KBM-7 (cell line): ENCODE measurements around the gene KIAA0825.
"Not testable (repeated sequence)": the region's sequence is repeated elsewhere in the genome, so short reads cannot be mapped to it uniquely, and the experiment has no call there.

Experiments used
- DNase-seq: peaks from one replicate; pipeline ENCODE4 v3.0.0-alpha.2; 2015
- in situ Hi-C: fragments of 300-500 bp; cut with MboI; formaldehyde crosslinking; loops from 2 replicates; pipeline ENCODE4 v1.14.3; 2020; ENCODE audit warnings: low sequenced_read_pairs, low pct_unique_long_range_greater_than_20kb, mixed read lengths

Gene KIAA0825

DNA sequence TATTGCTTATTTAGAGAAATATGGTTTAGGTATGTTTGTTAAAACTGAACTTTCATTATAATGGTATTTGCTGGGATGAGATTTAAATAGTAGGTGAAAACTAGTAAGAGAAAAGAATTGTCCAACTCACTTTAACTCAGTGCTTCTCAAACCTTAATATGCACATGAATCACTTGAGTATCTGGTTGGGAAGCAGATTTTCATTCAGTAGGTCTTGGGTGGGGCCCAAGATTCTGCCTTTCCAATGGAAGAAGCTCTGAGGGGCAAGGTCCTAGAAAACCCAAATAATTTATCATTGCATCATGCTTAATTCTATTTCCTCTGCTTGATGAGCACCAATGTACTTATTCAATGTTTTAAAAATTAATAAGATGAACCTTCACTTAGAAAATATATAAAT, 262.6 kb downstream of the KIAA0825 start:
- in situ Hi-C loops = no loop called here
- DNase-seq = no peak

DNA sequence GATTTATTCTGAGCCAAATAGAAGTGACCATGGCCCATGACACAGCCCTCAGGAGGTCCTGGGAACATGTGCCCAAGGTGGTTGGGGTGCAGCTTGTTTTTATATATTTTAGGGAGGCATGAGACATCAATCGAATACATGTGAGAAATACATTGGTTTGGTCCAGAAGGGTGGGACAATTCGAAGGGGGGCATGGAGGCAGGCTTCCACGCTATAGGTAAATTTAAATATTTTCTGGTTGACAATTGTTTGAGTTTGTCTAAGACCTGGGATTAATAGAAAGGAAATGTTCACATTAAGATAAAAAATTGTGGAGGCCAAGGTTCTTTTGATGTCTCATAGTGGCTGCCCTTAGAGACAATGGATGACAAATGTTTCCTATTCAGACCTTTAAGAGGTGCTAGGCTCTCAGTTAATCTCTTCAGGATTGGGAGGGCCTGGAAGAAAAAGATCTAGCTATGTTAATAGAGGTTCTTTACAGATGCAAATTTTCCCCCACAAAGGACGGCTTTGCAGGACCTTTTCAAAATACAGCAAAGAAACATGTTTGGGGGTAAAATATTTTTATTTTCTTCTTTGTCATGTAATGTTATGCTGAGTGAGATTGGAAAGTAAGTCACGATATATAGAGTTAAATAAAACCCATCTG, 263.4 kb downstream of the KIAA0825 start:
- in situ Hi-C loops = not testable (repeated sequence)

DNA sequence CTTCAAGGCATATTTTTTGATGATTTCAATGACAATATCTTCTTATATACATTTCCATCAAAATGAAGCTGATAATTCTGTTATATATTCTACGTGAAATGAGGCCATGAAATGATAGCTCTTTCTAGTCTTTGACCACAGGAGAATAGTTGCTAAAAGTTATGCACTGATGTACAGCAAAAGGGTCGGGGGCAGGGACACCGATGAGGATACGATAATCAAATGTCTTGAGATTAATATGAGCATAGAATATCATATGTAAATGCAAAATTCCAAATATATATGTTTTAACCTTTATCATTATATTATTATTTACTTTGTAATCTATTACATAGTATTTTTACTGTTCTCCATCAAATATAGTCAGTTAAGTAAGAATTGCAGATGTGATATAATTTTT, 264.8 kb downstream of the KIAA0825 start:
- DNase-seq = no peak
- in situ Hi-C loops = no loop called here

More for the DNA sequence above, 263.4 kb downstream of the KIAA0825 start:
- not testable (repeated sequence) for DNase-seq

DNA sequence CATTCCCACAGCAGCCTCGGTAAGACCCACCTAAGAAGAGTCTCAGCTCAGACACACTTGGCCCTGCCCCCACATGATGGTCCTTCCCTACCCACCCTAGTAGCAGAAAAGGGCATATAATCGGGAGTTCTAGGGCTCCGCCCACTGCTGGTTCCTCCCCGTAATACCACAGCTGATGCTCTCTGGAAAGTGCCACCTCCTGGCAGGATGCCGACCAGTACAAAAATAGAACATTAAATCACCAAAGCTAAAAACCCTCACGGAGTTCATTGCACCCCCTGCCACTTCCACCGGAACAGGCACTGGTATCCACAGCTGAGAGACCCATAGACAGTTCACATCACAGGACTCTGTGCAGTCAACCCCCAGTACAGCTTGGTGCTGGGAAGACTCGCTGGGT, 271.3 kb downstream of the KIAA0825 start:
- in situ Hi-C loops = no loop called here
- no peak for DNase-seq

DNA sequence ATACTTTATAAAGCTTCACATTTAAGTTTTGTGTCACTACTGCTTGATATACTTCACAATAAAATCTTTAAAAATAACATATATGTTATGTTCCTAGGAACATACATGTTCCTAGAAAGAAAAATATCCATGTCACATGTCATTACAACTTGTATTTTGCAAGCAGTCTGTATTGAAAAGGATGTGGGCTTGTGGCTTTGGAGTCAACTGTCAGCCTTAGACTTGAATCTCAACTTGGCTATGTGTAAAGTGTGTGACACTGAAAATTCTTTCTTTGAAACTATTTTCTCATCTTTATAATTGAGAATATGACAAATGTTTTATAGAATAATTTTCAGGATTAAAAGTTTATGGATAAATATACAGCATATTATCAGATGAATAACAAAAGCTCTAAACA, 273.1 kb downstream of the KIAA0825 start:
- no peak for DNase-seq
- in situ Hi-C loops = no loop called here

DNA sequence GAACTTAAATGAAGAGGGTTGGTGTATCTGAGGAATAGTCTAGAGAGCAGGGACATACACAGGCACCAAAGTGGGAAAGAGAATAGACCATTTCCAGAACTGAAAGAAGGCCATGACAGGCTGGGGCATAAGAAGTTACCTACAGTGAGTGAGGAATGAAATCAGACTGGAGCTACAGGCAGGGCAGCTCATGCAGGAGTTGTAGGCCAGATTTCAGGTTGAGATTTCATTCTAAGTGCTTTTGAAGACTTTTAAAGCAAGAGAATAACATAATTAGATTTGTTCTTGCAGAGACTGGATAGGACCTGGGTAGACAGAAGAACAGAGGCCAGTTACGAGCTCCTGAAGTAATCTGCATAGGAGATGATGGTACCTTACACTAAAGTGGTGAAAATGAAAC, 280.8 kb downstream of the KIAA0825 start:
- DNase-seq = no peak
- in situ Hi-C loops = no loop called here

DNA sequence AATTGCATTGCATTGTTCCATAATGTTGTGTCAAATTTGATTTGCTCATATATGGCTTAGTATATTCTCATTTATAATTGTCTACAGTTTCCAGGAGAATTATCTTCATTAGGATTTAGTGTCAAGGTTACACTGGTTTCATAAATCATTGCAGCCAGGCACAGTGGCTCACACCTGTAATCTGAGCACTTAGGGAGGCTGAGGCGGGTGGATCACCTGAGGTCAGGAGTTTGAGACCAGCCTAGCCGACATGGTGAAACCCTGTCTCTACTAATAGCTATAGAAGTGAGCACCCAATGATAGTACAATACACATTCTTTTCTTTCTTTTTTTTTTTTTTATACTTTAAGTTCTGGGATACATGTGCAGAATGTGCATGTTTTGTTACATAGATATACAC, 282.5 kb downstream of the KIAA0825 start:
- in situ Hi-C loops = no loop called here
- no peak for DNase-seq

DNA sequence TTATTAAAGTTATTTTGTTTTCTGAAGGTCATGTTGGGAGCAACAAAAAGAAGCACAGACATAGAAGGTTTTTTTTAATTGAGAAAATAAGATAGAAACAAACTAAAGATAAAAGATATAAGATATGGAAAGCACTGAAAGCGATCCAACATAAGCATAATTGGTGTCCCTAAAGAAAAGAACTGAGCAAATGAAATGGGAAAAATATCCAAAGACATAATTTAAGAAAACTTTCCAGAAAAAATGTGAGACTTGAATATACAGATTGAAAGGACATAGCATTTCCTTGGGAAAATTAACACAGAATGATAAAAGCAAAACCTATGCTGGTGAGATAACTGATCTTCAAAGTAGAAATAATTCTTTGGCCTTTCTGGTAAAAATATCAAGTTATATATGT, 289.3 kb downstream of the KIAA0825 start:
- in situ Hi-C loops = no loop called here
- no peak for DNase-seq

DNA sequence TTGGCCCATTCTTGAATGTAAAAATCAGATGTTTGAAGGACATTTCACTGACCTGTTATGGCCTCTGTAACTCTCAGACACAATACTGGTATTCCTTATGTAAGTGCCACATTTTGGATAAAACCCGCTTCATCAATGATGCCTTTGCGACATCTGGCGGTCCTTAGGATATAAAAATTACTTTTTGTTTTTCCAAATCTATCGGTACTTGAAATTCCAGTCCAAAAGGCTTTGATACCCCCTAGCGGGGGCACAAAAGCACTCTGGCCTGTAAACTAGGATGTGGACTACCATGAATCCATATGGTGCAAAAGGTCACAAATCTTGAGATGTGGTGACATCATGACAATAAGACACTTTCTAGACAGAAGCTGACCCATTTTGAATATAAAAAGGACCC, 291.8 kb downstream of the KIAA0825 start:
- DNase-seq = no peak
- in situ Hi-C loops = no loop called here

DNA sequence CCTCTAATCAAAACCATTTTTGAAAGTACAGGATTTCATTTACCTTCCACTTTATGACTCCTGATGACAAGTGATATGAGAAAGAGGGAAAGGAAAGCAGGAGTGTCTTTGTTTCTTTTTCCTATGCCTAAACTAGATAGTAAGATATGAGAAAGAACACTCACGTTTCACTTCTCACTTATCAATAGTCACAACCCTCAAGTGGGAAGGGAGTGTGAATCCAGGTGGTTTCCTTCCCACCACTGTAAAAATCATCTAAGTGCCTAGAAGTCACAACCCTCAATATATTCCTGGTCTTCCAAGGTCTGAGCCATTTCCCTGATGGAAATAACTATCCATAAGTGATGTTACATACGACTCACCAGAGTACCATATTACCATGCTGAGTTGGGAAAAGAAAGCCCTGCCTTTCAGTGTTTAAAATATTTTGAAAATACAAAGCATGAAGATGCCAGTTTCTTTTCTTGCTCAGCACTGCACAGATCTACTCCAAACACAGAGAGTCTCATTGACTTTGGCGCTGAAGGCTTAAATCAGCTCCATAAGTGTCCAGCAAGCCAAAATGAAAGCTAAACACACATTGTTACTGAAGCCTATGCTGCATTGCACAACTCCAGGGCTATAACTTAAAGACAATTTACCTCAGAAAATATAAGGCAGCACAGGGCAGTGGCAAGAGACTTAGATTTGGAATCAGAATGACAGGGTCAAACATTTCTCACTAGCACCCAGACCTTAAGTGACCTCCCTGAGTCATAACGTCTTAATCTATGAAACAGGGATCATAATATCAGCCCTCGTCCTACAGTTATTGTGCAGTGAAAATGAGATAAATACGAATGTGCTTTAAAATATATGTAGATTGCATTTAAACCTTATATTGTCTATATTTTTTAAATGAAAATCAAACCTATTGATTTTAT, 301.2 kb downstream of the KIAA0825 start:
- in situ Hi-C loops = no loop called here
- no peak for DNase-seq

DNA sequence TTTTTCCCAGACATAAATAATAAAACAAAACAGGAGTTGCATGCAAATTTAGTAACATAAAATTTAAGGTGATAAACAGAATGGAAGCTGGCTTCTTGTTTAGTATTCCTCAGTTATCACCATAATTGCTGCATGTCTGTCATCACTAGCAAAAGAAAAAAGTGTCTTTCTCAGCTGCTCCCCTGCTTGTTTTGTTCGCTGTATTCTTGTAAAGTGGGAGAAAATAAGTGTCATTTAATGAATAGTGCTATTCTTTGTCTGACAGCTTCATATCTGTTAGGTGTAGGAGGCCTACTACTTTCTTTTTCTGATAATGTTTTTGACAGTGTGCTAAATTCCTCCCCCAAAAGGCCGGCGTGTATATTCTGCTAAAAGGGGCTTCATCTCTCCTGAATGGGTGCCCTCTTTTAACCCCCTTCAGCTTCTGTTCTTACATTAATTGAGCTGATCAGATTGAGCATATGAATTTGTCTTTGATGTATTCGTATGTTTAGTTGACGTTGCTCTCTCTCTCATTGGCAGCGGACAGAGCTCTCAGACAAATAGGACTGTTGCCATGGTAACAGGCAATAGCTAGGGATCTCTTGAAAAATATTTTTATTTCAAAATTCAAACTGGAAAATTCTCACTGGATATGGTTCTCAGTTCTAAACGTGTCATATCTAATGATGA, 303.8 kb downstream of the KIAA0825 start:
- DNase-seq = no peak
- in situ Hi-C loops = no loop called here

DNA sequence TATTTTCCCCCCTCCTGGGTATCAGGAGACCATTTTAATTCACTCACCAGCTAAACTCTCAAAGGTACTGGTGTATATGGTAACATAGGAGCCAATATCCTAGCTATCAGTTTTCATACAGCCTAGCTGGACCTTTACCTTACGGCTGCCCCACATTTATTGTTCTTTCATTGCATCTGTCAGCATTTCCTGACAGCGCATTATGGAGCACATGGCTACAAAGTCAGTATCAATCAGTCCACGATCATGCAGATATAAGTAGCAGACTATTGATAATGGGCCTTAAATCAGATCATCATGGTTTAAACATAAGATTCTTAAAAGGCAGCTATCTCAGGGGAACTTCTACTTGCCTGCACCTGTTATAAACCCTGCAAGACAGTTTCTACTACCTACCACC, 304.7 kb downstream of the KIAA0825 start:
- DNase-seq = no peak
- in situ Hi-C loops = no loop called here

DNA sequence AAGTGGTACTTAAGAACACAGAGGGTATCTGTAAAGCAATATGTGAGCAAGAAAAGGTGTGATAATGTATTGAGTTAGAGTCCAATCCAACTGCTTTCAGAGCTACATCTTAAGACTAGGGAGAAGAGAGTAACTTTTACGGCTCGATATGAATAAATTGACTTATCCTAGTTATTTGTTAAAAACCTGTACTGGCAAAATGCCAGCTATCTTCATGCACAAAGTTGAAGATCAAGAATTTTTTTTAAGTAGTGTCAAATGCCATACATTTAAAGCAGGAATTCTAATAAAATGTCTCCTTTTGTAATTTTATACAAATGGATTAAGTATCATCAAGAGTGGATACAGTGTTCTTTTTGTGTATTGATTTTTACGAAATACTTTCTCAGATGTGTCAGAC, 305.2 kb downstream of the KIAA0825 start:
- DNase-seq = no peak
- in situ Hi-C loops = no loop called here

DNA sequence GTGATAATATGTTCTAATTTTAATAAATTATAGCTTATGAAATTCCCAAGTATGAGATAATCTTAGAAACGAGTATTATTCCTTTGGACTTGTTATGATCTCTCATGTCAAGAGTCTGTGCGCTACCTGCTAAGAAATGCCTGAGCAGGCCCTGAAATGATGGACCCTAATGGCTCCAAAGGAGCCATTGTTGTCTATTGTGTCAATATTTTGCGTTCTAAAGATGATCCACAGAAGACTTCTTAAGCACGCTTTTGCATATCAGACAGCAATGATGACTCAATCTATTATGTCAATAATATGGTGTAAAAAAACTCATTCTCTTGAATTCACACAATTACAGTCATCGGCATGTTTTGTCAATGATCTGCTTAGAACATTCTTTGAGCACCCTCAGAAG, 306.1 kb downstream of the KIAA0825 start:
- DNase-seq = no peak
- in situ Hi-C loops = no loop called here

DNA sequence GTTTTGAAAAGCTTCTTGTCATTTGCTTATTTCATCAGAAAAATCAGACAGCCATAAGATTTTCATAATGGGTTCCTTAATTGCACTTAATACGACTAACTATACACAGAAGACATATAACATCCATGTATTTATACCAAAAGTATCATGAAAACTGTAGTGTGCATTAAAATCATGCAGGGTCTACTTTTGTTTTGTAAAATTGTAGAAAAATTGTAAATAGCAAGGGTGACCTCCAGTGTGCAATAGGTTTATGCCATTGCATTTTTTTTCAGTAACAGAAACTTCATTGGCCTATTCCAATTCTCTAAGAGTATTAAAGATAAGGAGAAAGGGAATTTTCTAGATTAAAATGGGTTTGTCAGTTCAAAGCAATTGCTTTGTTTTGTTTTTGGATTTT, 307.6 kb downstream of the KIAA0825 start:
- in situ Hi-C loops = no loop called here
- DNase-seq = no peak

DNA sequence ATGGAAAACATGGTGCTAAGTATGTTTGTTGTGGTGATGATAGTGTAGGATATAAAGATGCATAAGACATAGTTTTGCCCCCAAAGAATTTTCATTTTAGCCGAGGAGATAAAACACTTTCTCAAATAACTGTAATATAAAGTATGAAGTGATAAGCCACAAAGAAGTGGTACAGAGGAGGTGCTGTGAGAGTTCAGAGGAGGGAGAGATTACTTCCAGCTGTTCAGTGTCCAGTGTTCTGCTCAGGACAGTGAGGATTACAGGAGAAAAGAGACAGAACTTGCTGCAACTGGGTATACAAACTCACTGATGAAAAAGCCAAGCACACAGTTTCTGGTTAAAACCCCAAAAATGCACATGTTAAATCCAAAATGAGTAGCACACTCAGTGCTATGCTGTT, 309.3 kb downstream of the KIAA0825 start:
- DNase-seq = no peak
- in situ Hi-C loops = no loop called here

DNA sequence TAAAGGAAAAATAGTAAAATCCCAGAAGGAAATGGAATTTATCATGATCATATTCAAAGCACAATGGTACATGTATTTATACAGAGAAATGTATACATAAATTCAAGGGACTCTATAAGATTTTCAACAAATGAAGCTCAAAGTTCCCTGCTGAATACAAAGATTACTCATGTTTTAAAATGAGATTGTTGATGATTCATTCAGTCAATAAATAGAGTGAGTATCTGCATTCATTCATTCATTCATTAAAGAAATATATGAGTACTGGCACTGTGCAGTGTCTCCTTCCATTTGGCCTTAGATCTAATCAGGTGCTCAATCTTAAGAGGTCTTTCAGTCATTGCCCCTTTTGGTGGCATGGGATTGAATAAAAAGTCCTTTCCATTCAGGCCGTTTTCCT, 310.0 kb downstream of the KIAA0825 start:
- no peak for DNase-seq
- in situ Hi-C loops = no loop called here

DNA sequence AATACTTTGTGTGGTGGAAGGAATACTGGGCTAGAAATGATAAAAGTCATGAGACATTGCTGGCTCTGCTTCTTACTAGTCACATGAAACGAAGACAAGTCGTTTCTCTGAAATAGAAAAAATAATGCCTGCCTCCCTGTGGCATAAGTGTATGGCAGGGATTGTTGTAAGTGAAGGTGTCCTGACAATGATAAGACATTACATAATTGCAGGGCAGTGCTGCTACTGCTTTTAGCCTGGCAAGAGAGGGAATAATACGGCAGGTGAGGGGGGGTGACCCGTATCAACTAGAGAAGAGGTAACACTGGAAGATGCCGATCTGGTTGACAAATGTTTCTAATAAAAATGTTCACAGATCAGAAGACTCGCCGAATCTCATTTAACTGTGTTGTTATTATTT, 314.3 kb downstream of the KIAA0825 start:
- no peak for DNase-seq

DNA sequence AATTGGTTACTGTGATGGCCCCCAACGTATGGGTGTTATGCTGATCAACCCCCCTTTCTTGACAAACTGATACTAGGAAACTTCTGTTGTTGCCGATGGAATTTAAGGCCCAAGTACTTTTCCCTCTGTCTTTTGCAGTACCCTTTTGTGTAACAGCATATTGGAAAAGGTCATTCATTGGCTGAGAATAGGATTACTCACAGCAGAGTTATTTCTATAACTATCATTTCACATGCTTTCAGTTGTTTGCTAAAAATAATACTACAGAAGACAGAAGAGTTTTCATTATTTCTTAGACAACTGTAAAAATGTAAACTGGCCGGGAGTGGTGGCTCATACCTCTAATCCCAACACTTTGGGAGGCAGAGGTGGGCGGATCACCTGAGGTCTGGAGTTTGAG, 329.5 kb downstream of the KIAA0825 start:
- in situ Hi-C loops = no loop called here
- DNase-seq = no peak

More for the DNA sequence above, 314.3 kb downstream of the KIAA0825 start:
- in situ Hi-C loops = no loop called here

DNA sequence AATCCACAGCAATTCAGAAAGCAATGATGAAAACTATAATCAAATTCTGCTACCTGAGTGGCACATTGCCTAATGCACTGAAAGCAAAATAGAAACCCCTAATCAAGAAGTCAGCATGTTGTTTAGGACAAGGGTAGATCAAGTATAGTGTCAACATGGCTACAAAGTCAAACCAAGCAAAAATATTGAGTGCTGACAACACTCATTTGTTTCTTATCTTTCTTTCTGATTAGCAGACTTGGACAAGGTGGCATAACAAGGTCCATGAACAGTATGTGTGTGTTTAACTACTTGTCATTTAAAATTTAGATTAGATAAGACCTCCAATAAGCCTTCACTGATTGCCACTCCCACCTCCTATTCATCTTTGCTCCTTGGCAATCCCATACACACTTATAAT, 332.4 kb downstream of the KIAA0825 start:
- no peak for DNase-seq
- in situ Hi-C loops = no loop called here
